OCI-LY1 (cell line): ENCODE measurements around the gene POU3F3.

Source experiments
- H2AFZ ChIP-seq: fragments of 200-600 bp; sonication (generic), shearing (Covaris generic); 2 replicates; pipeline ENCODE4 v1.6.0; 2014; ENCODE audit warnings: antibody characterized with exemption, mild to moderate bottlenecking, low read length
- H3F3A ChIP-seq: fragments of 200-600 bp; sonication (generic), shearing (Covaris generic); 2 replicates; pipeline ENCODE4 v1.6.0; 2014; ENCODE audit warnings: mild to moderate bottlenecking, antibody characterized with exemption, low read length, moderate library complexity; ENCODE audit not compliant: insufficient read depth
- H3K27ac ChIP-seq: fragments of 200-600 bp; sonication (generic); 2 replicates; pipeline ENCODE4 v1.5.1; 2014; ENCODE audit warnings: low read length, mixed run types, mild to moderate bottlenecking, low read depth; ENCODE audit not compliant: poor library complexity, severe bottlenecking
- H3K27me3 ChIP-seq: fragments of 200-600 bp; sonication (generic); 2 replicates; pipeline ENCODE4 v1.6.0; 2014; ENCODE audit warnings: antibody characterized with exemption, mild to moderate bottlenecking, low read length, moderate library complexity; ENCODE audit not compliant: insufficient read depth
- H3K36me3 ChIP-seq: fragments of 200-600 bp; sonication (generic); 2 replicates; pipeline ENCODE4 v1.6.1; 2014; ENCODE audit warnings: mild to moderate bottlenecking, antibody characterized with exemption, low read length, moderate library complexity, mixed read lengths; ENCODE audit not compliant: insufficient read depth
- H3K4me1 ChIP-seq: fragments of 200-600 bp; sonication (generic); 2 replicates; pipeline ENCODE4 v1.5.1; 2014; ENCODE audit warnings: mild to moderate bottlenecking, low read length, moderate library complexity; ENCODE audit not compliant: insufficient read depth, severe bottlenecking
- H3K4me2 ChIP-seq: fragments of 200-600 bp; sonication (generic), shearing (Covaris generic); 2 replicates; pipeline ENCODE4 v1.6.1; 2014; ENCODE audit warnings: low read length
- H3K4me3 ChIP-seq: fragments of 200-600 bp; sonication (generic); 2 replicates; pipeline ENCODE4 v1.5.1; 2014; ENCODE audit warnings: low read length, low read depth, mild to moderate bottlenecking, mixed read lengths; ENCODE audit not compliant: poor library complexity, severe bottlenecking
- H3K79me2 ChIP-seq: fragments of 200-600 bp; shearing (Covaris generic); 2 replicates; pipeline ENCODE4 v1.6.1; 2016; ENCODE audit warnings: mixed run types, low read length, mixed read lengths; ENCODE audit not compliant: insufficient read depth
- H3K9ac ChIP-seq: fragments of 200-600 bp; sonication (generic), shearing (Covaris generic); 2 replicates; pipeline ENCODE4 v1.6.1; 2014; ENCODE audit warnings: mild to moderate bottlenecking, low read length, mixed read lengths
- H3K9me2 ChIP-seq: fragments of 200-600 bp; sonication (generic), shearing (Covaris generic); 2 replicates; pipeline ENCODE4 v1.6.1; 2014; ENCODE audit warnings: low read depth, mild to moderate bottlenecking, low read length, mixed read lengths
- H3K9me3 ChIP-seq: fragments of 200-600 bp; shearing (Covaris generic); 2 replicates; pipeline ENCODE4 v1.6.1; 2014; ENCODE audit warnings: low read length, mixed read lengths
- H4K20me1 ChIP-seq: fragments of 200-600 bp; sonication (generic), shearing (Covaris generic); 2 replicates; pipeline ENCODE4 v1.6.0; 2016; ENCODE audit warnings: mild to moderate bottlenecking, low read length; ENCODE audit not compliant: insufficient read depth
- EZH2 ChIP-seq: fragments of 200-600 bp; sonication (generic), shearing (Covaris generic); IDR thresholded peaks from 2 replicates; pipeline ENCODE4 v1.8.0; 2017; ENCODE audit warnings: borderline replicate concordance, mixed run types, mild to moderate bottlenecking, antibody characterized with exemption, low read length, moderate library complexity, mixed read lengths
- TF ChIP-seq, protein P1 (sequence below): fragments of 200-600 bp; sonication (generic), shearing (Covaris generic); IDR thresholded peaks from 2 replicates; pipeline ENCODE4 v1.5.1; 2017; ENCODE audit warnings: mild to moderate bottlenecking, antibody characterized with exemption, low read length, moderate library complexity, mixed read lengths

Gene POU3F3

DNA sequence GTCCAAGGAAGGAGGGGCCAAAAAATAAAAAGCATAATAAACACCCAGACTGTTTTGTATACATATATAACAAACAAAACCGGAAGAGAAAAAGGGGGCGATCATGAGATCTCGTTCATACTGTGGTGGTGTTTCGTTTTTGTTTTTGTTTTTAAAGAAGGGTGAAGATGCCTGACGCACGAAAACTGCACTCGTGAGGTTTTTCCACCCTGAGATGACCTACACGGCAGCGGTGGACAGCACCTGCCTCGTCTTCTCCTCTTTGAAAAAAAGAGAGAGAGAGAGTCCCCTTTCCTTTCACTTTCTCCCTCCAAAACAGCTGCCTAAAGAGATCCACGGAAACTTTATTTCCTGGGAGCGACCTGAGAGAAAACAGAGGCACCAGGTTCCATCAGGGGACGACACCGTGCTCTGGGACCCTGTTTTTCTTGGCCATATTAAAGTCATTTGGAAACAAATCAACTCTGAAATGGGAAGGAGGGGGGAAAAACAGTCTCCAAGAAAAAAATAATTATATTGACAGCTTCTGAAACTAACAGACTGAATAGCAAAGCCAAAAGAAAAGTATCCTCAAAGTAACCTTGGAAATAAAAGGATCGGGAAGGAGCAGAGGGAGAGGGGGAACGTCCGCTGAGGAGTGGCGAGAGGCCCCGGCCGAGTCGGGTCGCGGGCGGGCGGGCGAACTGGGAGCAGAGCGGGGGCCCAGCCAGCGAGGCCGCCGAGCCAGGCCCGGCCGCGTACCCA is 3.5 kb downstream of the POU3F3 start:
- H3K4me3 ChIP-seq, result no peak overlapping the region
- no peak for TF ChIP-seq EZH2
- TF ChIP-seq, protein P1, sequence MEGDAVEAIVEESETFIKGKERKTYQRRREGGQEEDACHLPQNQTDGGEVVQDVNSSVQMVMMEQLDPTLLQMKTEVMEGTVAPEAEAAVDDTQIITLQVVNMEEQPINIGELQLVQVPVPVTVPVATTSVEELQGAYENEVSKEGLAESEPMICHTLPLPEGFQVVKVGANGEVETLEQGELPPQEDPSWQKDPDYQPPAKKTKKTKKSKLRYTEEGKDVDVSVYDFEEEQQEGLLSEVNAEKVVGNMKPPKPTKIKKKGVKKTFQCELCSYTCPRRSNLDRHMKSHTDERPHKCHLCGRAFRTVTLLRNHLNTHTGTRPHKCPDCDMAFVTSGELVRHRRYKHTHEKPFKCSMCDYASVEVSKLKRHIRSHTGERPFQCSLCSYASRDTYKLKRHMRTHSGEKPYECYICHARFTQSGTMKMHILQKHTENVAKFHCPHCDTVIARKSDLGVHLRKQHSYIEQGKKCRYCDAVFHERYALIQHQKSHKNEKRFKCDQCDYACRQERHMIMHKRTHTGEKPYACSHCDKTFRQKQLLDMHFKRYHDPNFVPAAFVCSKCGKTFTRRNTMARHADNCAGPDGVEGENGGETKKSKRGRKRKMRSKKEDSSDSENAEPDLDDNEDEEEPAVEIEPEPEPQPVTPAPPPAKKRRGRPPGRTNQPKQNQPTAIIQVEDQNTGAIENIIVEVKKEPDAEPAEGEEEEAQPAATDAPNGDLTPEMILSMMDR, result no peak
- H3K27me3 ChIP-seq, result no peaks in the 10 kb centered on the region
- no peaks in the 10 kb centered on the region for H3K9me2 ChIP-seq
- no peak overlapping the region for H3K9ac ChIP-seq
- H3K4me2 ChIP-seq, result no peak overlapping the region
- no peaks in the 10 kb centered on the region for H3F3A ChIP-seq
- no peak overlapping the region for H3K27ac ChIP-seq
- H3K79me2 ChIP-seq, result no peaks in the 10 kb centered on the region
- no peaks in the 10 kb centered on the region for H3K4me1 ChIP-seq
- H4K20me1 ChIP-seq, result no peaks in the 10 kb centered on the region
- no peaks in the 10 kb centered on the region for H3K9me3 ChIP-seq
- no peak overlapping the region for H2AFZ ChIP-seq
- H3K36me3 ChIP-seq, result no peaks in the 10 kb centered on the region

DNA sequence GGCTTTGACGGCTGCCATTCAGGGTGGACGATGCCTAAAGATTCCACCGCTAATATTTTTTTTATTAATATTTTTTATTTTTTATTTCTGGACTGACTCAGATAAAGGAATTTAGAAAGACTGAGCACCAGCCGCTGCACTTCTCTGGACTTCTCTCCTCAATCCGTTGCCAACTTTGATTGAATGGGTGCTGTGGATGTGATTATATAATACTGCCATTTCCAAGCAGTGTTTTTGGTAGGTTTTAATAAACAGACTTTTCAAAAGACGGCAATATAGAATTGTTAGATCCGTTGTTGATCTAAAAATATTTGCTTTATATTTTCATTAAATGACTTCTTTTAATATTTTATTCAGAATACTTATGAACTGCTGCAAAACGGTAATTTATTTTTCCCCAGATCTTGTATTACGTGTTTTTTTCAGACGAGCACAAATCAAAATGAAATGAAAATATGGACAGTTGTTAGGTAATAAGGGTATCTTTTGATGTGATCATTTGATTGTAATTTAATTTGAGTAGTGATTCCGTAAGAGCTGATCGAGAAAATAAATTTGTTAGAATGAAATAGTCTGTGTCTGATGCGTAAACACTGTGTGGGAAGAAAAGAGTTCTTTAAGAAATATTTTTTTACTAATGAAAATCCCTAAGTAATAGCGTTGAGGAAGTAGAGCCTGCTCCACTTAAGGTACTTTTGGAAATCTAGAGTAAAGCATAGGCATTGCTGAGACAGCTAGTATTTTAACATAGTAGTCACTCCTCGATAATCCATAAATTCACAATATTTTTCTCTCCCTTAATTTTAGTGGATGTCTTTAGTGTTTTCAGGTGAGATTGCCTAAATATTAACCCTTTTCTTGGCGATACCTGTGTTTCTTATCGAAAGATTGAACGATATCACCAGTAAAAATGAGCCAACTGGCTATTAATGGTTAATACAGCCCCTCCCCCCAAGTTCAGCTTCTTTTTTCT is 4.4 kb downstream of the POU3F3 start:
- Histone ChIP-seq H2AFZ (no peak overlapping the region), H3F3A (no peaks in the 10 kb centered on the region), H3K4me2 (no peak overlapping the region), H3K9ac (no peak overlapping the region), H4K20me1 (no peaks in the 10 kb centered on the region), H3K27ac (no peak overlapping the region), H3K36me3 (no peaks in the 10 kb centered on the region), H3K4me3 (no peak overlapping the region), H3K27me3 (no peaks in the 10 kb centered on the region), H3K79me2 (no peaks in the 10 kb centered on the region), H3K9me2 (no peaks in the 10 kb centered on the region), H3K4me1 (no peaks in the 10 kb centered on the region), H3K9me3 (no peaks in the 10 kb centered on the region)
- TF ChIP-seq EZH2, result no peak
- TF ChIP-seq, protein P1, result no peak

DNA sequence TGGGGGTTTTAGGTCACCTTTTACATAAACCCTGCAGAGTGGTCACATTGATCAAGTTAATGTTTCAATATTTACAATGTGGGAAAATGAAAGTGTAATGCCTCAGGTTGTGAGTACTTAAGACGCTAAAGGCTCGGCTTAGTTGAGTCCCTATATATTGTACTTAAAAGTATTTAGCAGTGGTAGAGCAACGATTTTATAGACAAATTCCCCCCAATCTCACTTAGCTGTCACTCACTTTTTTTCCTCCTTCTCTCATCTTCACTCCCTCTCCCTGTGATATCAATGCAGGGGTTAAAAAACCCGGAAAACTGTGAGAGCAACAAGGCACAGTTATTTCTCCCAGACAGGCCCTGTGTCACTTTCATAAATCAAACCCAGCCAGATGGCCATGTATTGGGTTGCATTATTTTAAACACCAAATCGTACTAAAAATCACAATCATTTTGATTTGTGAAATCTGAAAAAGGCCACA is 5.4 kb downstream of the POU3F3 start:
- Histone ChIP-seq H2AFZ (no peak overlapping the region), H3K9me2 (no peaks in the 10 kb centered on the region), H3K27me3 (no peaks in the 10 kb centered on the region), H3F3A (no peaks in the 10 kb centered on the region), H3K4me1 (no peaks in the 10 kb centered on the region), H3K9me3 (no peaks in the 10 kb centered on the region), H3K4me2 (no peak overlapping the region), H4K20me1 (no peaks in the 10 kb centered on the region), H3K9ac (no peak overlapping the region), H3K4me3 (no peak overlapping the region), H3K27ac (no peak overlapping the region), H3K36me3 (no peaks in the 10 kb centered on the region), H3K79me2 (no peaks in the 10 kb centered on the region)
- no peak for TF ChIP-seq EZH2
- TF ChIP-seq, protein P1, result no peak
